Epithelial cell of proximal tubule (primary cell): Measurements from ENCODE around the gene PARD3B. TPM values are rescaled to one million over a fixed set of nuclear protein-coding genes. Genes with fewer than 3 reads are reported as not detected.

Experiments used
- DNase-seq: peaks from one replicate; pipeline ENCODE4 v3.0.0-alpha.2; 2011; ENCODE audit warnings: low read depth
- H3K4me3 ChIP-seq: 2 replicates; pipeline ENCODE4 v1.5.1; 2011; ENCODE audit warnings: low read depth, mild to moderate bottlenecking, low read length
- CTCF ChIP-seq: conservative IDR thresholded peaks from 2 replicates; pipeline ENCODE4 v1.5.1; 2012; ENCODE audit warnings: low read depth, mild to moderate bottlenecking, low read length
- total RNA-seq: library from RNA; depleted of rRNA; stranded (reverse); fragments of >200 nt; gene quantifications from 2 replicates; pipeline ENCODE4 v1.2.3, GENCODE V29; 2015

The PARD3B gene
- total RNA-seq, 1 donor from 2014 or later, result 3.6 TPM

GRCh38 chr2:205655779-205656456 is 1110.6 kb downstream of the PARD3B start:
- no peak for TF ChIP-seq CTCF
- H3K4me3 ChIP-seq, result no peak overlapping the region
- DNase-seq, result no peak

- no peak overlapping the region for H3K4me3 ChIP-seq
- no peak for TF ChIP-seq CTCF
- no peak for DNase-seq
These were observed 1111.2 kb downstream of the PARD3B start for GRCh38 chr2:205656461-205656860.

- DNase-seq, result no peak
- no peak overlapping the region for H3K4me3 ChIP-seq
- TF ChIP-seq CTCF, result no peak
These were observed 1111.7 kb downstream of the PARD3B start for GRCh38 chr2:205656941-205657340.

- H3K4me3 ChIP-seq, result no peak overlapping the region
- DNase-seq, result no peak
- TF ChIP-seq CTCF, result no peak
These were observed 1112.3 kb downstream of the PARD3B start for GRCh38 chr2:205657579-205657978.

- no peak for TF ChIP-seq CTCF
- no peak for DNase-seq
- no peak overlapping the region for H3K4me3 ChIP-seq
These were observed 1112.8 kb downstream of the PARD3B start for GRCh38 chr2:205658068-205658467.

- no peak for TF ChIP-seq CTCF
- H3K4me3 ChIP-seq, result no peak overlapping the region
- DNase-seq, result no peak
These were observed 1113.3 kb downstream of the PARD3B start for GRCh38 chr2:205658572-205658971.

- H3K4me3 ChIP-seq, result no peak overlapping the region
- no peak for DNase-seq
- no peak for TF ChIP-seq CTCF
These were observed 1114.6 kb downstream of the PARD3B start for GRCh38 chr2:205659922-205660321.
